Activated T-cell treated with anti-CD3 and anti-CD28 coated beads for 48 hours (primary cell): ENCODE measurements around the gene PFKP.

Source experiments
- DNase-seq: peaks from one replicate; pipeline ENCODE4 v3.0.0-alpha.2; 2020; ENCODE audit warnings: low read depth

PFKP gene

DNA sequence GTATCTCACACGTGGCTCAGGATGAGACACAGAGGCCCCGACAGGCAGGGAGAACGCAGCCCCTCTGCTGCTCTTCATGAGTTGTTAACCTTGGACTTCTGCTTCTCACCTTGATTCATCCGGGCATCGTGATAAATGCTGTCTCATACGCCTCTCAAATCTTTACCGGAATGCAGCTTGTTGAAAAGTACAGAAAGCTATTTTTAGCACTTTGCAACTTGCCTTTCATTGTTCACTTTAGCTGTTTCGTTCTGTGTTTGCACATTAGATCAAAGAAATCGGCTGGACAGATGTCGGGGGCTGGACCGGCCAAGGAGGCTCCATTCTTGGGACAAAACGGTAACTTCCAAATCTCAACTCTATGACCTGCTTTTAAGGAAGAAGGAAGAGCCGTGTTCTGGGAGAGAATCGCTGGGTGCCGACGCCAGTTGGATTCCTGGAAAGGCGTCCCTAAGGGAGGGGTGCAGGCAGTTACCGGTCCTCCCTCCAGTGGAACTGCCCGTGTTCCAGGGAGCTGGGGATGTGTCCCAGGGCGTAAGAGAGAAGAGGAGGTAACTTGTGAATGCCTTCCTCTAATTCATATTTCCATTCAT lies 49.3 kb downstream of the PFKP start:
- no peak for DNase-seq

DNA sequence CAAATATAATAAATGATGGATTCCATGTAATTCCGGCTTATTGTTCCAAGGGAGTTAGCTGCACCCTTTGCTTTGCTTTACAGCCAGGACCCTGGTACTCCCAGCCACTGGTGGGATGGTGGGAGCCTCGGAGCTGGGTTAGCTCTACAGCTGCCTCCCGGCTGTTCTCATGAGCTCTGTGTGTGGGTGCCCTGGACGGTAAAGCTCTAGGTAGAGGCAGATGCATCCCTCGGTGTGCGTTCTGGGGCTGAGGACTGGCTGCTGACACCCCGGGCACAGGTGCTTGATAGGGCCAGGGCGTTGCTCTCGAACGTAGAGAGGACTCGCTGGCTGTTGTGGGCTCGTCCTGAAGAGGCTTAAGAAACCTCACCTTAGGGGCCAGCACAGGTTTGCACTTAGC lies 50.1 kb downstream of the PFKP start:
- no peak for DNase-seq

DNA sequence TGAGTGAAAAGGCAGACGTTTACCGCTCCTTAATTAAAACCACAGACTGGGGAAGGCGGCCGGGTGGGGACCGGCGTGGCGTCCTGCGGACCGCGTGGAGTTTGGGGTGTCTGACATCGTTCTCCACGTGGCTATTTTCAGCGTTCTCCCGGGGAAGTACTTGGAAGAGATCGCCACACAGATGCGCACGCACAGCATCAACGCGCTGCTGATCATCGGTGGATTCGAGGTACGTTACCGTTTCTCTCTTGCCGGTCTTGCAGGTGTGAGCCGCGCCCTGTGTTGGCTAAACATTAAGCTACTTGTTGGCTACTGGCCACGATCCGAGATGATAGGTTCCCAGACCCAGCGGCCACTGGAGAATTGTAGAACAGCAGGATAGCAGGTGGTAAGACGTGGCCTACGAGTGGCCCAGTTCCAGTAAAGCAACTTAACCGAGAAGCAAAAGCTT lies 51.3 kb downstream of the PFKP start:
- no peak for DNase-seq

DNA sequence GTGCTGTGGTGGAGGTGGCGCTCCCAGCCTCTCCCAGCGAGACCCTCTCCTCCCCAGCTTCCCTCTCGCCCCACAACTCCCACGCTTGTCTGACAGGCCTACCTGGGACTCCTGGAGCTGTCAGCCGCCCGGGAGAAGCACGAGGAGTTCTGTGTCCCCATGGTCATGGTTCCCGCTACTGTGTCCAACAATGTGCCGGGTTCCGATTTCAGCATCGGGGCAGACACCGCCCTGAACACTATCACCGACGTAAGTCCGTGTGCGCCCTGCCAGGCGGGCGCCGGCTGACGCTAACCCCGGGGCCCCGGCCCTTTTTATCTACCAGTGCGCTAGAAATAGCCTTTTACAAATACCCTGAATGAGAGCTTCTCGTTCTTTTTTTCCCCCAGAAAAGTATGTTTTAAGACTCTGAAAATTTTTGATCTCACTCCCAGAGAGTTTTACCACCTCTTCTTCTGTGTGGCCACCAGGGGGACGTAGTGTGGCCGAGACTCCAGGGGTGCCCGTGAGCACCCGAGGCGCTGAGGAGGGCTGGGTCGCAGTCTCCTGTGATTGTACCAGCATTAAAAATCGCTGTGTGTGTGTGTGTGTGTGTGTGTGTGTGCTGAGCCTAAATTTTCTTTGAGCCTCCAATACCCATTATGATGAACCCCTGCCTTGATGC lies 52.6 kb downstream of the PFKP start:
- no peak for DNase-seq

DNA sequence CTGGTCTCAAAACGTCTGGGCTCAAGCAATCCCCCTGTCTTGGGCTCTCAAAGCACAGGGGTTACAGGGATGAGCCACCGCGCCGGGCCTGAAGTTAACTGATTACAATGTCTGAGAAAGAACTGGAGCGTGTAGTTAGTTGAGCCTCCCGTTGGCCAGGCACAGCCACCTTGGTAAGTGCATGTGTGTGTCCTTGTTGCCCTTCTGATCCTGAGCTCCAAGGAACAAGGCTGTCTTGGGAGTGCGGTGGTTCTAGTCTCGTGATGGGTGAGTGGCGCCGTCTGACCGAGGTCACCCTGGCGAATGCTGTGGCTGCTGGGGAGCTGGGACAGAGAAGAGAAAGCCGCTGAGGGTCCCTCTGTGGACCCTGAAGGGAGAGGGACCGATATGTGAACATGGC lies 54.7 kb downstream of the PFKP start:
- DNase-seq: no peak

DNA sequence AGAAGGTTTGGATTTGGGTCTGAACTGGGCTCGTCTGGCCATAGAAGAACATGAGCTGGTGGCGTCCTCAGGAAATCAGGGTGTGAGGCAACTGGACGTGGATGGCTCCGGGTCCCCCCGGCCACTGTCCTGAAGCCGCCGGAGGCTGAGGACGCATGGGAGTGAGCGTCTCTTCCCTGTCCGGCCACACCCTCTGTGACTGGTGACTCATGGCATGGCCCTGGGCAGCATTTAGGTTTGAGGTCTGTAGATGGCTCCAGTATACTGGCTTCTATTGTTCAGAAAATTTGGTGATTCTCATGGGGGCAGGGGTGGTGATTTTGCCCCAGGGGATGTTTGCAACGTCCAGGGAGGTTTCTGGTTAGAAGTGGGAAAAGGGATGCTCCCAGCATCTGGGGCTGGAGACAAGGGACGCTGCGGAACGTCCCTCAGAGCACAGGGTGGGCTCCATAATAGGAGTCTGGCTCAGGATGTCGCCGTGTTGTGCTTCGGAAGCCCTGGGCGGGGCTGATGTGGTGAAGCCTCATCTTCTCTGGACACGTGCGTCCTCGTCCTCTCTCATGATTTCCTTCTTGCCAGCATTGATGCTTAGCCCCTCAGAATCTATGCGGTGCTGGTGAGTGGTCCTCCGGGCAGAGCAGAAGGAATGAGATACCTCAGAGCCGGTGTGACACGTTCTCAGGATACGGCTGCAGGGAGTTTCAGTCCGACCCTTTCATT lies 55.3 kb downstream of the PFKP start:
- no peak for DNase-seq

DNA sequence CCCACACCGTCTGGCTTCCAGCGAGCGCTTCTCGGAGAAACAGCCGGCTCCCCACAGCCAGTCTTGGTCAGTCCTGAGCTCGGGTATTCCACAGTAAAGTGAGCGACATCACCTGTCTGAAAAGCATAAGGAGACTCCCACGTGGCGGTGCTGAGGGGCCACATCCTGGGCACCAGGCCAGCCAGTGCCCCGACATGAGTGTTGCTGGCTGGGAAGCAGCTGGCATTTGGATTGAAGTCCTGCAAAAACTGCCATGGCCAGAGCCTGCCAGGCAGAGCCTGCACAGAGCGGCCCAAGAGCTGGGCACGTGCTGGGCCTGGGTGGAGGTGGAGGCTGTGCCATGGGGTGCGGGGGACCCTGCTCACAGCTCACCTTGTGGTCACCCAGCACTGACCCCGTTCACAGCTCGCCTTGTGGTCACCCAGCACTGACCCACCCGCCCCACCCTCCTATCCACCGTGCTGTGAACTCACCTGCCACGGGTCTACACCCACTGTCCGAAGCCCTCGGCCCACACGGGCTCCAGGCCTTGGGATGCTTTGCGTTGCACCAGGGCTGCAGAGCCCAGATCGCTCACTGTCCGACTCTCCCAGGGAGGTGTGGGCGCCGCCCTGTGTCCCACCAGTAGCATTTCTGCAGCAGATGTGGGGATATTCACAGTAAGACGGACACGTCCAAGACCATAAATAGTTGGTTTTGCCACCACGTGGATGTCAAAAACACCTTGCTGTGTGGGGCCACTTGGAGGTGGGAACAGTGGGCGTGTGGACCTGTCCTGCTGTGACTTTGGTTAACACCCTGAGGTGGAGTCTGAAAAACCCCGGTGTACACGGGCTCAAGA lies 56.4 kb downstream of the PFKP start:
- DNase-seq: no peak

DNA sequence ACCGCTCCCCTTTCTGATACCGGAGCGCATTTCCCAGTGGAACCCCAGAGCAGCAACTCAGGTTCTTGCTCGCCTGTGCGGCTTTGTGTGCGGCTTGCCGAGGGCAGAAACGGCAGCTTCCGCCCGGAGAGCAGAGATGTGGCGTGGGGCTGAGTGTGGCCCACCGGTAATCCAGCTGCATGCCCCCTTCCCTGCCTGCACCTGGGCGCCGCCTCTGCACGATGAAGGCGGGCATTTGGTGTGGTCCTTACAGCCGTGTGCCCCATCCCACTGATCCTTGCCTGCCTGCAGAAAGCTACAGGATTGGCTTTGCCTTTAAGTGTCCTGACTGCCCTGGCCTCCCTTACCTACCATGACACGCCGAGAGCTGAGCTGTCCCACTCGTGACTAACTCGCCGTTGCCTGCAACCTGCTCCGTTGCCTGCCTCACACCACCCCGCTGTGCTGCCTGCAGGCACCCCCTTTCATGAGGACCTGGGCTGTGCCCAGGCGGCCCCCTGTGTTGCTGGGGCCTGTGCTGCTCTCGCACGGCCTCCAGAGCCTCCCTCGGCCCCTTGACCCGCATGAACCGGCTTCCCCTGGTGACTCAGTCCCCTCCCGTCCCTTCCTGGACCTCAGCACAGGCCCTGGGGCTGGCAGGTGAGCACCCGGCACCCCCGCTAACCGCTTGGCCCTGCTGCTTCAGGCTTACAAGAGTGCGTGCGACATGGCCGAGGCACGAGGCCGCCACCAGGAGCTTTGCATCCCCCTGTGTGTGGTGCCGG lies 57.2 kb downstream of the PFKP start:
- DNase-seq: no peak

DNA sequence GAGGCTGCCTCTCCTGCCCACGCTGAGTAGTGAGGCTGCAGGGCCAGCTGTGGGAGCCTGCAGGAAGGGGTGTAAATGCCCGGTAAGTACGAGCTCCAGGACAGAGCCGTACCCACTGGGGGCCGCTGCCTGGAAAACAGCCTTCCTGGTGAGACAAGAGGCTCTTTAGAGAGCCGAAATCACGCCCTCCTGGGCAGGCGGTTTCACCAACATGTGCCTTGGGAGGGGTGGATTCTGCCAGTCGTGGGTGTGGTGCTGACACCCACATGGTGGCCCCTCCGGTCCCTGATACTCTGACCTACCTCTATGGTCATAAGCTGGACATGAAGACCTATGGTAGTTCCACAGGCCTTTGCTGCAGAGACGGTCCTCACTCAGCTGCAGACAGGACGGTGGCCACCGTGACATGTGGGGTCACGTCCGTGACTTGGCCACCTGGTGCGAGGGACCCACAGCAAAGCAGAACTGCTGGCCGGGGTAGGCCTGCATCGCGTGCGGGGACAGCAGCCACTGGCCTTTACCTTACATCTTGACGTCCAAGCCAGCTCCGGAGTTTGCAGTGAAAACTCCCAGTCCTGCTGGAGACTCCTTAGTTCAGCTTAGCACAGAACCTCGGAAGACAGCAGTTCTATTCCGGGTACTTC lies 58.3 kb downstream of the PFKP start:
- DNase-seq: no peak

DNA sequence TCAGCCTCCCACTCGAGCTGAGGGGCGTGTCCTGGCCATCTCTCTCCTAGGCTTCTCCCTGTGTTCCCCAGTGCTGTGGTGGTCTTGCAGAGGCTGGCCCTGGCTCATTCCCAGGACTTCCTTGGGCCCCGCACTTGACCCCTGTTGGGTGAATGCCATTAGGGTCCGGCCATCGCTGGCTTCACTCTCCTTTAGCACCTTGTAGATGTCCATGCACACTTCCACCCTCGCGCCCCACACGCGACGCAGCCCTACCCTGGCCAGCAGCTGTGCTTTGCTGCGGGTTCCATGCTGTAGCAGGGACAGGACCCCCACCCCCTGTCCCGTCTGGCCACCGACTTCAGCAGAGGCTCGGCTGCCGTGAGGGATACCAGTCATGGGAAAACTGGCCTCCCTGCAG lies 58.9 kb downstream of the PFKP start:
- no peak for DNase-seq

DNA sequence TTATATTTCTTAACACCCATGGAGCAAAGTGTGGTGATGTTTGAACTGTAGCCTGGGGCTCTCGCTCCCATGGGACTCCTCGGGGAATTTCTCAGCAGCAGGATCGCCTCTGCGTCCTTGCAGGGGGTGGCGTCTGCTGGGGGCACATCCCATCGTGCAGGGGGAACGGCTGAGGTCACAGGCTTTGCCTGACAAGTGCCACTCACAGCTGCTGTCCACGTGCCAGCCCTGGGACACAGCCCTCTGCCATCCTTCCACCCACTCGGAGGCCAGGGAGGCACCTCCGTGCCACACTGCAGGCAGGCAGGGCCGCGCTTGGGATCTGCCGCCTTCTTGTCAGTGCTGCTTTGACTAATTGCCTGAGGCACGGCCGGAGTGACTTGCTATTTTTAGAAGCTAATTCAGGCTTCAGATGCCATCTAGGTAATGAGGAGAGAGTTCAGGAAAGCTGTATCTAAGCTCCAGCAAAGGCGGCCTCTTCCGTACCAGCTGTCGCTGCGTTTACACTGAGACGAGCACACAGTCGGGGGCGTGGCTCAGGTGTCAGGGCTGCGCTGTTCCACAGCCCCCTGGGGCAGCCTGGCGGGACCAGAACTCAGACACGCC lies 59.5 kb downstream of the PFKP start:
- DNase-seq: no peak

DNA sequence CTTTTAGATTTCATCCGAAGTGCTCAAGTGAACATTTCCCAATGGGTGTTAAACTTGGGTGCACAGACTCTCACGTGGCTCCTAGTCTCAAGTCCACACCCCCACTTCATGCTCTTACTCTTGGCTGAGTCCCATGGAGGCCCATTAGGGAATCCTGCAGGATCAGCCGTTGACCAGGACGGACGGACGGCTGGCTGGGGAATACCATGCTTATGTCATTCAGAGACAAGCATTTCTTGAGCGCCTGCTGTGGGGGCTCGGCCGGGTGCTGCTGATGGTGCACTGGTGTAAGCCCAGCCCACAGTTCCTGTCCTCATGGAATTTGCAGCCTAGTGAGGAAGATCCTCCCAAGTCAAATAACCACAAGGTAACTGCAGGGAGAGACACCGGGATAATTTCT lies 60.6 kb downstream of the PFKP start:
- no peak for DNase-seq

DNA sequence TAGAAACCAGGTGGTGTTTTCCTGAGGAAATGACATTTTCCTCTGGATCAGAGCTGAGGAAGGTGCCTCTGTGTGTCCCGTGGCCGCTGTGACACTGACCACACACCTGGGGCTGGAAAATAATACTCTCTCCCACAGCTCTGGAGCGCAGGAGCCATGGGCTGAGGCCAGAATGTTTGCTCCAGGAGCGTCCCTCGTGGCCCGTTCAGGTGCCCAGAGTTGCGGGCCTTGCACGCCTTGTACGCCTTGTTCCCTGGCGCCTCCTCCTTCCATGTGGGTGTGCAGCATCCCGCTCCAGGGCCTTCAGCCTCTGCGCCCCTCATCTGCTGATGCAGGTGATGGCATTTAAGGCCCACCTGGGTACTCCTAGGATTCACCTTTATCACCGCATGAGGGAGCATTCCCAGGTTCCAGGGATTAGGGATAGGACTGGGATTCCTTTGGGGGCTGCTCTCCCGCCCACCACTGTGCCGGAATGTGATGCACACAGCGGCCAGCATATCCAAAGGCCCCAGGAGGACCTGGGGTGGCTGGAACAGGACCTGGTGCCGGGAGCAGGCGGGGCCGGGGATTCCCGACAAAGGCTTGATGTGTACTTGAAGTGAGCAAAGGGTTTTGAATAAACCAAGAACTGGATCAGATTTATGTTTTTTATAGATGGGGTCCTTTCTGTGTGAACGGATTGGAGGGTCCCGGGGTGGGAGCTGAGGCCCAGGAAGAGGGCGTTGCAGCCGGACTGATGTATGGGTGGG lies 61.2 kb downstream of the PFKP start:
- DNase-seq: no peak

DNA sequence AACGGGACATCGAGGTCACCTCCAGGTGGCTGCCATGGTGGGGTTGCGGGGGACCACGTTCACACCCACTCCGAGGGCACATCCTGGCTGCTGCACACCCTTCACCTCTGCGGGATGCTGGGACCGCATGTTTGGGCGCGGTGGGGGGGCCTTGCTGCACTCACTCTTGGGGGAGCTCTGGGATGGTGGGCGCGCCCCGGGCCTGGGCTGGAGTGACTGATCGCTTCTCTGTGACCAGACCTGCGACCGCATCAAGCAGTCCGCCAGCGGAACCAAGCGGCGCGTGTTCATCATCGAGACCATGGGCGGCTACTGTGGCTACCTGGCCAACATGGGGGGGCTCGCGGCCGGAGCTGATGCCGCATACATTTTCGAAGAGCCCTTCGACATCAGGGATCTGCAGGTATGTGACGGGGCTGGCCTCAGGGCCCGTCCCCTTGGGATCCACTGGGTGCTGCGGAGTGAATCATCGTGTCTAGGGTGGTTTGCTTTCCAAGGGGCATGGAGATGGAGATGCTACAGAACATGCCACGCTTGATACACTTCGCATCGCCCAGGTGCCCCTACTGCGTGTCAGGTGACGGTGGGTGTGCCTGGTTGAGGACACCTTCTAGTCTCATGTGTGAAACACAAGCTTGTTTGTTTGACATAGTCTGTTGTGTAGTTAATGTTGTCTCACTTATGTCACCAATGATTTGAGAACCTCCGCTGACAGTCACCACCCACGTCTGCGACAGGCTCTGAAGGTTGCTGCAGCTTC lies 62.4 kb downstream of the PFKP start:
- DNase-seq: no peak

DNA sequence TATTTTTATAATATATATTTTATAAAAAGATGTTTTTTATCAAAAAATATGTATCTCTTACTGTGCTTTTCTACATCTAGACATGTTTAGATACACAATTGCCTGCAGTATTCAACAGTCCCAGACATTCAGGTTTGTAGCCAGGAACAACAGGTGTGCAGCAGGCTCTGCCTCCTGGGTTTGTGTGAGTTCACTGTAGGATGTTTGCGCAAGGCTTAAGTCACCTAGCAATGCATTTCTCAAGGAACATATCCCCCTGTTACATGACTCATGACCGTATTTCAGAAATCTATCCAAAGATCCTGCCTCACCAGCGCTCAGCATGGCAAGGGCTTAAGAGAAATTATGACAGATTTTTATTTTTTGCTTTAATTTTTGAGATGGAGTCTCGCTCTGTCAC lies 63.8 kb downstream of the PFKP start:
- DNase-seq: no peak

DNA sequence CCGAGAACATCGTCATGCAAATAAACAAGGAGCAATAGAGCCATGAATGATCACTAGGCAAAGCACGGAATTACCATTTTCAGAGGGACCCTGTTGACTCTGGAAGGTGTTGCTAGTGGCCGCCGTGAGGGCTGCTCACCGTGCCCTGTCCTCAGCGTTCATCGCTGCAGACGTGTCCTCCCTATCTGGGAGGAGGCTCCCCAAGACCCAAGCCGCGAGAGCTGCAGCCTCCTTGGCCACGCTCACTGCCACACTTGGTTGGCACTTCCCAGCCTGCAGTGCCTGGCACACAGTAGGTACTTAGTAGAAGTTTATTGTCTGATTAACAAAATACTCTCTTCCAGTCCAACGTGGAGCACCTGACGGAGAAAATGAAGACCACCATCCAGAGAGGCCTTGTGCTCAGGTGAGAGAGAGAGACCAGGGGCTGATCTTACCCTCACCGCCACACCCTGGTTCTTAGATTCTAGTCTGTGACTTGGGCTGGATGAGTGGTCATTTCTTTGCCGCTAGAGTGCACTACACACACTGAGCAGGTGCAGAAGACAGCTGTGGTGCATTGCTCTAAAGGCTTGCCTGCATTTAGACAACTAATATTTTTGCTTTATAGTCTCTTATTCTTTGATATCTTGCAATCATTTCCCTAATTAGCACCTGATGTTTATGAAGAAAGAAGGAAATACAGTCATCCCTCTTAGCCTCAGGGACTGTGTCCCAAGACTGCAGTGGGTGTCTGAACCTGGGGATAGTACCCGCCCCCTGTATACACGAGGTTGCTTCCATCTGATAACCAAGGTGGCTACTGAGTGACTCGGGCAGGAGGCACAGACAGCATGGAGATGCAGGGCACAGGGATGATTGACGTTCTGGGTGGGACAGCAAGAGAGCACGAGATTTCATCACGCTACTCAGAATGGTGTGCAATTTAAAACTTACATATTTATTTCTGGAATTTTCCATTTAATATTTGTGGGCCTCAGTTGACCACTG lies 65.0 kb downstream of the PFKP start:
- no peak for DNase-seq

DNA sequence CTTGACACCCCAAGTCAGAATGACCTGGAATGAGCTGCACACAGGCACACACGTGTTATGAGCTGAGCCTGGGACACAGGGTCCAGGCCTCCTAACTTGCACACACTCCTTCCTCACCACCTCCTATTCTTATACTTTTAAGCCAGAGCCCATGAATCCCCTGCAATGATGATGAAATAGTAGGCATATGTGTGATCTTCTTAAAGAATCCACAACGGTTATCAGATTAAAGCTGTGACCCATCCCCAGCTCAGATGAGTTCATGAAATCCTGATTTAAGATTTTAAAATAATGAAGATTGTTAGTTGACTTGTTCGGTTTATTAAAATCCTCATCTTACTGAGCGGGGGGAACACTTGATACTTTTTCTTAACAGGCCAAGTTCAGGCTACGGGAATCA lies 66.6 kb downstream of the PFKP start:
- DNase-seq: no peak

DNA sequence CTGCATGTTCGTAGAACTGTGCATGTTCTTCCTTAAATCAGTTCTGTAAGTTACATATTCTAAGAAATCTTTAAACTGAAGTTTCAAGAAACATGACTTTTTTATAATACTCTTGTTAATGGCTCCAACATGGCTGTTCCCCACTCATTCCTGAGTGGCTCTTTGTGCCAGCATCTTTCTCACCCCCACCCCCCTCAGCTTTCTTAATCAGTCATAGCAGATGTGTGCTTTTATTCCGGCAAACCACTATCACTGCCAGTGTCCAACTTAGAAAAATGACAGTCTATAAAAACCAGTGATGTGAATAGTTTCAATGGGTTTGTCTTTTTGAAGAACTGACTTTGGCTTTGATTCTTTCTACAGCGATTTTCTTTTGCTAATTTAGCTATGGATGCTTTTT lies 67.7 kb downstream of the PFKP start:
- no peak for DNase-seq
